H1 (cell line): ENCODE data around the gene TRIM73. TPM values are rescaled to one million over a fixed set of nuclear protein-coding genes. Genes with fewer than 3 reads are reported as not detected.
"Not testable (repeated sequence)": the region's sequence is repeated elsewhere in the genome, so short reads cannot be mapped to it uniquely, and the experiment has no call there.

Experiments used
- CTCF ChIA-PET: fragments of 300-600 bp; sonication (Branson Sonifier 250); formaldehyde crosslinking; loops from one replicate; lab custom pipeline; 2021; ENCODE audit not compliant: partially characterized antibody; lab: Charles Lee
- POLR2A ChIA-PET: fragments of 300-600 bp; sonication (Branson Sonifier 250); formaldehyde crosslinking; loops from one replicate; lab custom pipeline; 2021; ENCODE audit warnings: inconsistent platforms; ENCODE audit not compliant: partially characterized antibody; lab: Charles Lee
- DNase-seq, 2 experiments: peaks; one replicate each; pipeline versions ENCODE4 v3.0.0 to v3.0.0-alpha.2; 2010 to 2022; ENCODE audit warnings: low spot score in 2 of 2, low read depth in 1 of 2, mixed read lengths in 1 of 2
- FAIRE-seq: peaks from 2 replicates; lab custom pipeline; 2011; peaks lifted over from hg19 to GRCh38; lab: Jason Lieb, UNC
- H2AFZ ChIP-seq: 2 replicates; pipeline ENCODE4 v1.8.1; 2012; ENCODE audit warnings: low read length, inconsistent platforms
- H2AK5ac ChIP-seq: 2 replicates; pipeline ENCODE4 v1.6.1; 2013; ENCODE audit warnings: low read depth, low read length
- H2BK120ac ChIP-seq: replicated peaks from 2 replicates; pipeline ENCODE3; 2013; ENCODE audit warnings: low read depth, low read length, inconsistent platforms
- H2BK12ac ChIP-seq: 2 replicates; pipeline ENCODE4 v1.6.1; 2013; ENCODE audit warnings: low read depth, low read length
- H2BK15ac ChIP-seq: 2 replicates; pipeline ENCODE4 v1.6.1; 2013; ENCODE audit warnings: low read length
- H2BK20ac ChIP-seq: 2 replicates; pipeline ENCODE4 v1.6.1; 2013; ENCODE audit warnings: low read length
- H2BK5ac ChIP-seq: 2 replicates; pipeline ENCODE4 v1.6.1; 2013; ENCODE audit warnings: low read depth, low read length
- H3K14ac ChIP-seq: 2 replicates; pipeline ENCODE4 v1.6.1; 2013; ENCODE audit warnings: inconsistent platforms; ENCODE audit not compliant: insufficient read length
- H3K18ac ChIP-seq: 2 replicates; pipeline ENCODE4 v1.6.1; 2013; ENCODE audit warnings: low read length; ENCODE audit errors: extremely low read depth
- H3K23ac ChIP-seq: 2 replicates; pipeline ENCODE4 v1.6.1; 2013; ENCODE audit warnings: inconsistent platforms; ENCODE audit not compliant: insufficient read length
- H3K23me2 ChIP-seq: 2 replicates; pipeline ENCODE4 v1.6.1; 2013; ENCODE audit warnings: low read depth, low read length
- H3K27ac ChIP-seq: 2 replicates; pipeline ENCODE4 v1.6.1; 2011; ENCODE audit warnings: low read depth, low read length, inconsistent platforms
- H3K27me3 ChIP-seq, 4 experiments: replicated peaks in 1 of 4; 1 replicate in 1 of 4; 2 replicates in 3 of 4; pipeline versions ENCODE4 v1.6.1 to v1.8.1; 2011 to 2013; ENCODE audit warnings: low read length in 3 of 4, mild to moderate bottlenecking in 3 of 4, inconsistent platforms in 2 of 4, mixed read lengths in 2 of 4, moderate library complexity in 1 of 4; ENCODE audit not compliant: control insufficient read depth in 3 of 4, insufficient read depth in 3 of 4; ENCODE audit errors: extremely low read depth in 1 of 4
- H3K36me3 ChIP-seq, 4 experiments: 2 replicates each; pipeline versions ENCODE4 v1.6.1 to v1.8.1; 2011 to 2013; ENCODE audit warnings: mild to moderate bottlenecking in 4 of 4, low read length in 3 of 4, moderate library complexity in 2 of 4, control low read depth in 1 of 4, inconsistent platforms in 1 of 4; ENCODE audit not compliant: insufficient read depth in 4 of 4, control insufficient read depth in 2 of 4
- H3K4ac ChIP-seq: replicated peaks from 2 replicates; pipeline ENCODE3; 2013; ENCODE audit warnings: low read length, low read depth, mixed read lengths, inconsistent platforms; ENCODE audit not compliant: insufficient read length
- H3K4me1 ChIP-seq, 4 experiments: replicated peaks in 1 of 4; 1 replicate in 1 of 4; 2 replicates in 3 of 4; pipeline versions ENCODE4 v1.6.1 to v1.8.1; 2011 to 2013; ENCODE audit warnings: low read length in 3 of 4, inconsistent platforms in 2 of 4, mixed read lengths in 1 of 4; ENCODE audit not compliant: insufficient read depth in 4 of 4, control insufficient read depth in 3 of 4
- H3K4me2 ChIP-seq, 2 experiments: 2 replicates each; pipeline versions ENCODE4 v1.6.1 to v1.8.1; 2011 to 2013; ENCODE audit warnings: low read depth in 2 of 2, low read length in 2 of 2, control low read depth in 1 of 2, inconsistent platforms in 1 of 2, mild to moderate bottlenecking in 1 of 2; ENCODE audit not compliant: insufficient read depth in 1 of 2
- H3K4me3 ChIP-seq, 4 experiments: fragments of 200-600, 300-600 bp in 1 of 4; sonication (generic), shearing (Covaris generic), sonication (Bioruptor Twin) in 1 of 4; 2 replicates each; pipeline versions ENCODE4 v1.5.1 to v1.8.1; 2011 to 2016; ENCODE audit warnings: low read length in 4 of 4, low read depth in 3 of 4, control low read depth in 2 of 4, inconsistent platforms in 2 of 4, mild to moderate bottlenecking in 2 of 4, mixed read lengths in 1 of 4, moderate library complexity in 1 of 4; ENCODE audit not compliant: insufficient read depth in 2 of 4; ENCODE audit errors: extremely low read depth in 1 of 4
- H3K56ac ChIP-seq: replicated peaks from 2 replicates; pipeline ENCODE3; 2013; ENCODE audit warnings: low read depth, mild to moderate bottlenecking, mixed read lengths, low read length, inconsistent platforms; ENCODE audit not compliant: insufficient read length
- H3K79me1 ChIP-seq: 2 replicates; pipeline ENCODE4 v1.6.1; 2013; ENCODE audit warnings: low read depth, low read length, control low read depth
- H3K79me2 ChIP-seq, 2 experiments: 2 replicates each; pipeline versions ENCODE4 v1.6.1 to v1.8.1; 2012 to 2013; ENCODE audit warnings: low read length in 2 of 2, mild to moderate bottlenecking in 2 of 2, inconsistent platforms in 1 of 2; ENCODE audit not compliant: insufficient read depth in 2 of 2, control insufficient read depth in 1 of 2
- H3K9ac ChIP-seq, 4 experiments: replicated peaks in 1 of 4; 1 replicate in 1 of 4; 2 replicates in 3 of 4; pipeline versions ENCODE4 v1.6.1 to v1.8.1; 2011 to 2013; ENCODE audit warnings: low read depth in 3 of 4, low read length in 3 of 4, control low read depth in 2 of 4, mild to moderate bottlenecking in 2 of 4, moderate library complexity in 2 of 4, inconsistent platforms in 1 of 4; ENCODE audit errors: extremely low read depth in 1 of 4
- H3K9me3 ChIP-seq, 2 experiments: 2 replicates each; pipeline versions ENCODE4 v1.6.1 to v1.8.1; 2012 to 2013; ENCODE audit warnings: mild to moderate bottlenecking in 2 of 2, moderate library complexity in 2 of 2, control low read depth in 1 of 2, inconsistent platforms in 1 of 2, low read depth in 1 of 2, low read length in 1 of 2, mixed read lengths in 1 of 2; ENCODE audit not compliant: insufficient read depth in 2 of 2
- H4K20me1 ChIP-seq, 2 experiments: replicated peaks in 1 of 2; 2 replicates each; pipeline versions ENCODE3 to v1.8.1; 2011 to 2013; ENCODE audit warnings: inconsistent platforms in 2 of 2, low read length in 2 of 2, mild to moderate bottlenecking in 1 of 2; ENCODE audit not compliant: insufficient read depth in 2 of 2, control insufficient read depth in 1 of 2
- H4K5ac ChIP-seq: 2 replicates; pipeline ENCODE4 v1.6.1; 2013; ENCODE audit warnings: low read length, low read depth, mixed read lengths, inconsistent platforms; ENCODE audit not compliant: insufficient read length
- H4K8ac ChIP-seq: 2 replicates; pipeline ENCODE4 v1.8.0; 2013; ENCODE audit warnings: mild to moderate bottlenecking, moderate library complexity, low read length, inconsistent platforms; ENCODE audit not compliant: insufficient read depth; ENCODE audit errors: extremely low read depth
- H4K91ac ChIP-seq: replicated peaks from 2 replicates; pipeline ENCODE3; 2013; ENCODE audit warnings: low read length, mixed read lengths, inconsistent platforms; ENCODE audit not compliant: insufficient read length
- WGBS, 2 experiments: shearing (Covaris generic) in 1 of 2; methylation state at CpG; one replicate each; pipeline versions ENCODE4 v1.1.6 to v1.1.7; 2013 to 2015; ENCODE audit warnings: low lambda C conversion rate in 2 of 2, mixed read lengths in 2 of 2, inconsistent platforms in 1 of 2, low coverage in 1 of 2, missing lambda C conversion rate in 1 of 2; ENCODE audit not compliant: insufficient replicate concordance in 2 of 2, insufficient coverage in 1 of 2, insufficient read length in 1 of 2; ENCODE audit errors: extremely low coverage in 1 of 2, missing lambda C conversion rate in 1 of 2; 5-methylcytosine and 5-hydroxymethylcytosine counted together
- polyA plus RNA-seq, 7 experiments: library from polyadenylated mRNA; depleted of rRNA in 3 of 7; stranded (reverse) in 5 of 7; unstranded in 2 of 7; fragments of >200 nt in 5 of 7; fragments of 200-250 nt in 2 of 7; gene quantifications; 1 replicate in 5 of 7; 2 replicates in 1 of 7; 4 replicates in 1 of 7; pipeline versions ENCODE4 v1.2.1 to v1.2.3, GENCODE V29; 2011 to 2013; ENCODE audit warnings: missing spikeins in 2 of 7, mixed read lengths in 2 of 7
- total RNA-seq: library from RNA; stranded (reverse); fragmentation: NEBNext Ultra II Directional; extraction: Animal tissue kit (Norgen Biotek cat#: 25700); gene quantifications from 2 replicates; pipeline ENCODE4 v1.2.1, GENCODE V29; 2021

Gene TRIM73
- total and polyA plus RNA-seq, 2 of the 8 experiments (the other 6 are each of a cell fraction or from before 2014, with no cell fraction given), result 0.73 to 1.0 TPM

GRCh38 chr7:75414204-75414603 is 18.8 kb downstream of the TRIM73 start:
- peaks cover 0 to 15% (median 3%) of the 10 kb centered on the region in 4 experiments; a peak in 5 of 8 replicates for H3K36me3 ChIP-seq
- H4K8ac ChIP-seq, FAIRE-seq, H3K79me2 ChIP-seq, H3K23ac ChIP-seq, H3K27ac ChIP-seq, H2BK5ac ChIP-seq, POLR2A ChIA-PET, DNase-seq, H2BK20ac ChIP-seq, CTCF ChIA-PET, H3K14ac ChIP-seq, H4K91ac ChIP-seq, H4K20me1 ChIP-seq, H2BK120ac ChIP-seq, H3K9me3 ChIP-seq, H3K18ac ChIP-seq, H3K4me1 ChIP-seq, H3K56ac ChIP-seq, H3K27me3 ChIP-seq, H3K4ac ChIP-seq, H3K23me2 ChIP-seq, H3K9ac ChIP-seq, H2BK15ac ChIP-seq, H3K79me1 ChIP-seq, H3K4me3 ChIP-seq, H2BK12ac ChIP-seq, H2AK5ac ChIP-seq, H2AFZ ChIP-seq, H4K5ac ChIP-seq, H3K4me2 ChIP-seq: not testable (repeated sequence)
- WGBS, 2 experiments, result 93% methylated on average over 5 of the region's 6 CpGs; no CpG with 5 or more reads in 1 of the 2 experiments

- H3K9me3 ChIP-seq, H3K27me3 ChIP-seq, H4K8ac ChIP-seq, H2BK5ac ChIP-seq, H2BK20ac ChIP-seq, POLR2A ChIA-PET, H3K18ac ChIP-seq, H2BK120ac ChIP-seq, H3K79me1 ChIP-seq, CTCF ChIA-PET, H2AK5ac ChIP-seq, H2BK12ac ChIP-seq, H3K4me2 ChIP-seq, H3K14ac ChIP-seq, FAIRE-seq, H3K4me3 ChIP-seq, H2AFZ ChIP-seq, H4K5ac ChIP-seq, H3K4ac ChIP-seq, H2BK15ac ChIP-seq, DNase-seq, H4K91ac ChIP-seq, H3K4me1 ChIP-seq, H4K20me1 ChIP-seq, H3K23ac ChIP-seq, H3K27ac ChIP-seq, H3K23me2 ChIP-seq, H3K79me2 ChIP-seq, H3K9ac ChIP-seq, H3K56ac ChIP-seq: not testable (repeated sequence)
- 88% methylated on average over 9 of the region's 13 CpGs; no CpG with 5 or more reads in 1 of the 2 experiments for WGBS, 2 experiments
- peaks cover 0 to 18% (median 3%) of the 10 kb centered on the region in 4 experiments; a peak in 5 of 8 replicates for H3K36me3 ChIP-seq
These were observed 19.4 kb downstream of the TRIM73 start for GRCh38 chr7:75414708-75415427.
